Osteoblast (primary cell): ENCODE results near the gene PLXND1. TPM values are rescaled to one million over a fixed set of nuclear protein-coding genes. Genes with fewer than 3 reads are reported as not detected.
A peak's percentile ranks its signal among the peaks of the same experiment; 100 is the strongest.

Source experiments
- DNase-seq: peaks from one replicate; pipeline ENCODE4 v3.0.0; 2011; ENCODE audit warnings: low spot score, mixed read lengths; ENCODE audit not compliant: insufficient read length; ENCODE audit errors: missing footprints
- H2AFZ ChIP-seq: 2 replicates; pipeline ENCODE4 v1.6.0; 2011; ENCODE audit warnings: mild to moderate bottlenecking, low read length
- H3K27ac ChIP-seq: 2 replicates; pipeline ENCODE4 v1.5.1; 2011; ENCODE audit warnings: mild to moderate bottlenecking, low read depth, low read length, moderate library complexity
- H3K27me3 ChIP-seq: 2 replicates; pipeline ENCODE4 v1.6.0; 2012; ENCODE audit warnings: mild to moderate bottlenecking, control low read depth, inconsistent platforms, low read length, moderate library complexity; ENCODE audit not compliant: insufficient read depth
- H3K36me3 ChIP-seq: 2 replicates; pipeline ENCODE4 v1.5.1; 2011; ENCODE audit warnings: mild to moderate bottlenecking, low read length, control low read depth, moderate library complexity; ENCODE audit not compliant: insufficient read depth
- H3K4me1 ChIP-seq: 2 replicates; pipeline ENCODE4 v1.5.1; 2011; ENCODE audit warnings: mild to moderate bottlenecking, low read length, control low read depth, moderate library complexity; ENCODE audit not compliant: insufficient read depth
- H3K4me2 ChIP-seq: 2 replicates; pipeline ENCODE4 v1.6.0; 2011; ENCODE audit warnings: mild to moderate bottlenecking, low read length; ENCODE audit not compliant: insufficient read depth
- H3K4me3 ChIP-seq: fragments of 200-600 bp; sonication (generic); 3 replicates; pipeline ENCODE4 v1.5.1; 2012; ENCODE audit warnings: mild to moderate bottlenecking, low read length, inconsistent platforms; ENCODE audit not compliant: insufficient read depth
- H3K79me2 ChIP-seq: 2 replicates; pipeline ENCODE4 v1.6.0; 2012; ENCODE audit warnings: mild to moderate bottlenecking, low read length, control low read depth, inconsistent platforms; ENCODE audit not compliant: insufficient read depth
- H3K9me3 ChIP-seq: 2 replicates; pipeline ENCODE4 v1.5.1; 2011; ENCODE audit warnings: low read depth, low read length, control low read depth
- H4K20me1 ChIP-seq: 2 replicates; pipeline ENCODE4 v1.6.0; 2012; ENCODE audit warnings: mild to moderate bottlenecking, low read length, control low read depth; ENCODE audit not compliant: insufficient read depth
- CTCF ChIP-seq: IDR thresholded peaks from 2 replicates; pipeline ENCODE4 v1.5.1; 2011; ENCODE audit warnings: mild to moderate bottlenecking, low read depth, low read length, moderate library complexity; ENCODE audit errors: extremely low read depth
- total RNA-seq: library from RNA; depleted of rRNA; stranded (reverse); fragments of >200 nt; gene quantifications from 2 replicates; pipeline ENCODE4 v1.2.3, GENCODE V29; 2012

Gene PLXND1
- total RNA-seq, 1 donor = 134 TPM

GRCh38 chr3:129602309-129602708 lies 4.2 kb downstream of the PLXND1 start:
- Histone ChIP-seq H3K4me3 (peak overlapping the region; percentile 79), H3K27me3 (no peaks in the 10 kb centered on the region), H3K4me1 (peaks cover 67% of the 10 kb centered on the region), H2AFZ (no peak overlapping the region), H3K36me3 (no peaks in the 10 kb centered on the region), H3K79me2 (peaks cover 90% of the 10 kb centered on the region), H4K20me1 (peaks cover 55% of the 10 kb centered on the region), H3K9me3 (no peaks in the 10 kb centered on the region), H3K4me2 (peak overlapping the region; percentile 99), H3K27ac (peak overlapping the region; percentile 93)
- no peak for TF ChIP-seq CTCF
- DNase-seq = no peak

GRCh38 chr3:129601713-129602112 lies 4.8 kb downstream of the PLXND1 start:
- H2AFZ ChIP-seq = no peak overlapping the region

GRCh38 chr3:129600348-129600747 lies 6.1 kb downstream of the PLXND1 start:
- Histone ChIP-seq H3K4me3 (no peak overlapping the region), H3K9me3 (no peaks in the 10 kb centered on the region), H3K4me1 (peaks cover 83% of the 10 kb centered on the region), H2AFZ (no peak overlapping the region), H3K36me3 (no peaks in the 10 kb centered on the region), H3K79me2 (peaks cover 91% of the 10 kb centered on the region), H4K20me1 (peaks cover 62% of the 10 kb centered on the region), H3K27ac (peak overlapping the region; percentile 96), H3K4me2 (no peak overlapping the region), H3K27me3 (no peaks in the 10 kb centered on the region)
- no peak for TF ChIP-seq CTCF
- DNase-seq = no peak

More at GRCh38 chr3:129601713-129602112, 4.8 kb downstream of the PLXND1 start:
- H3K27me3 ChIP-seq = no peaks in the 10 kb centered on the region
- peaks cover 55% of the 10 kb centered on the region for H4K20me1 ChIP-seq
- no peaks in the 10 kb centered on the region for H3K36me3 ChIP-seq
- H3K4me1 ChIP-seq = peaks cover 71% of the 10 kb centered on the region
- H3K79me2 ChIP-seq = peaks cover 92% of the 10 kb centered on the region
- H3K4me3 ChIP-seq = no peak overlapping the region
- H3K27ac ChIP-seq = no peak overlapping the region
- H3K4me2 ChIP-seq = peak overlapping the region; percentile 99
- no peak for TF ChIP-seq CTCF
- no peaks in the 10 kb centered on the region for H3K9me3 ChIP-seq
- no peak for DNase-seq

GRCh38 chr3:129599607-129600006 lies 6.9 kb downstream of the PLXND1 start:
- no peak overlapping the region for H2AFZ ChIP-seq
- peak overlapping the region; percentile 96 for H3K27ac ChIP-seq
- H3K36me3 ChIP-seq = no peaks in the 10 kb centered on the region
- H3K4me3 ChIP-seq = peak overlapping the region; percentile 20
- H3K9me3 ChIP-seq = no peaks in the 10 kb centered on the region
- H3K27me3 ChIP-seq = no peaks in the 10 kb centered on the region
- peaks cover 91% of the 10 kb centered on the region for H3K79me2 ChIP-seq
- peak overlapping the region; percentile 25 for H3K4me2 ChIP-seq
- DNase-seq = peak; percentile 97
- H4K20me1 ChIP-seq = peaks cover 59% of the 10 kb centered on the region
- TF ChIP-seq CTCF = no peak
- peaks cover 86% of the 10 kb centered on the region for H3K4me1 ChIP-seq
